ENCODE data around the gene EIF2AK2.

DNA sequence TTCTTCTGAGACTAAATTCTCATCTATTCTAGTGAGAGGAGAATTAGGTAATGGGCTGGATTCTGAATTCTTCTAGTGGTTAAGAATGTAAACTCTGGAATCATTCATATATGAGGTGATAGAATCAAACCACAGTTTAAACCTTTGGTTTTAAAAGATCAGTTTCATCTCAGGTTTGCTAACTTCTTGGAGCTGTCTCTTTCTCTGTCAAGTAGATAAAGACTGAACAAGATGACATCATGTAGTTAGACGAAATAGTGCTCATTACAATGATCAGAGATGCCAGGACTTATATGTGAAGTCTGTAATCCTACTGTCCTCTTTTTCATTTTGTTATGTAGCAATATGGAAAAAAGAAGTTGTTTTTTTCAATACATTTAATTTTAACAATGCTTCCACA, 44.4 kb upstream of the EIF2AK2 start:
- TF ChIP-seq, protein P1, sequence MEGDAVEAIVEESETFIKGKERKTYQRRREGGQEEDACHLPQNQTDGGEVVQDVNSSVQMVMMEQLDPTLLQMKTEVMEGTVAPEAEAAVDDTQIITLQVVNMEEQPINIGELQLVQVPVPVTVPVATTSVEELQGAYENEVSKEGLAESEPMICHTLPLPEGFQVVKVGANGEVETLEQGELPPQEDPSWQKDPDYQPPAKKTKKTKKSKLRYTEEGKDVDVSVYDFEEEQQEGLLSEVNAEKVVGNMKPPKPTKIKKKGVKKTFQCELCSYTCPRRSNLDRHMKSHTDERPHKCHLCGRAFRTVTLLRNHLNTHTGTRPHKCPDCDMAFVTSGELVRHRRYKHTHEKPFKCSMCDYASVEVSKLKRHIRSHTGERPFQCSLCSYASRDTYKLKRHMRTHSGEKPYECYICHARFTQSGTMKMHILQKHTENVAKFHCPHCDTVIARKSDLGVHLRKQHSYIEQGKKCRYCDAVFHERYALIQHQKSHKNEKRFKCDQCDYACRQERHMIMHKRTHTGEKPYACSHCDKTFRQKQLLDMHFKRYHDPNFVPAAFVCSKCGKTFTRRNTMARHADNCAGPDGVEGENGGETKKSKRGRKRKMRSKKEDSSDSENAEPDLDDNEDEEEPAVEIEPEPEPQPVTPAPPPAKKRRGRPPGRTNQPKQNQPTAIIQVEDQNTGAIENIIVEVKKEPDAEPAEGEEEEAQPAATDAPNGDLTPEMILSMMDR (IDR thresholded peaks at IDR 0.05) = no peak
- no peak for TF ChIP-seq POLR2A (IDR thresholded peaks at IDR 0.05)

Measured in esophagus squamous epithelium (tissue), 4 donors.